Fibroblast of pulmonary artery (primary cell): ENCODE measurements around the gene VGLL3.
"Not testable (repeated sequence)": the region's sequence is repeated elsewhere in the genome, so short reads cannot be mapped to it uniquely, and the experiment has no call there.

ENCODE experiments used
- DNase-seq: peaks from one replicate; pipeline ENCODE4 v3.0.0-alpha.2; 2010; ENCODE audit warnings: low read depth
- H3K4me3 ChIP-seq: replicated peaks from 2 replicates; pipeline ENCODE4 v1.5.1; 2011; ENCODE audit warnings: low read depth, mild to moderate bottlenecking, control low read depth, low read length, moderate library complexity
- CTCF ChIP-seq: IDR thresholded peaks from 2 replicates; pipeline ENCODE4 v1.5.1; 2011; ENCODE audit warnings: mild to moderate bottlenecking, control low read depth, low read length, inconsistent platforms; ENCODE audit errors: missing control alignments

VGLL3 gene

GRCh38 chr3:86990734-86991481 is at the start of gene VGLL3:
Gene VGLL3, minus strand, starts transcription at chr3:86991149. Its CDS starts 406 bp downstream, at chr3:86990743.
- DNase-seq = peak; percentile 88
- peak within 1 kb of the TSS; percentile 87 for H3K4me3 ChIP-seq
- peak; percentile 32 for TF ChIP-seq CTCF

- DNase-seq = no peak
- TF ChIP-seq CTCF = no peak
- H3K4me3 ChIP-seq = no peak overlapping the region
Measured at GRCh38 chr3:87037652-87038051, 46.7 kb upstream of the VGLL3 start.

GRCh38 chr3:87036671-87037070 is 45.7 kb upstream of the VGLL3 start:
- no peak for TF ChIP-seq CTCF
- DNase-seq = no peak
- no peak overlapping the region for H3K4me3 ChIP-seq

GRCh38 chr3:87035339-87035738 is 44.4 kb upstream of the VGLL3 start:
- no peak overlapping the region for H3K4me3 ChIP-seq
- no peak for TF ChIP-seq CTCF
- DNase-seq = no peak

GRCh38 chr3:87033205-87033604 is 42.3 kb upstream of the VGLL3 start:
- no peak overlapping the region for H3K4me3 ChIP-seq
- no peak for TF ChIP-seq CTCF
- no peak for DNase-seq

GRCh38 chr3:87025661-87026645 is 35.0 kb upstream of the VGLL3 start:
- H3K4me3 ChIP-seq = no peak overlapping the region
- no peak for DNase-seq
- TF ChIP-seq CTCF = no peak

- DNase-seq, H3K4me3 ChIP-seq: not testable (repeated sequence)
Measured at GRCh38 chr3:87017370-87017769, 26.4 kb upstream of the VGLL3 start.
